GM12872 (cell line): ENCODE measurements around the gene PSORS1C1.

ENCODE experiments used
- TF ChIP-seq, protein P1 (sequence below): IDR thresholded peaks from 3 replicates; pipeline ENCODE4 v1.5.1; 2011; ENCODE audit warnings: low read depth, mild to moderate bottlenecking, low read length, moderate library complexity; ENCODE audit not compliant: insufficient read depth

PSORS1C1 gene

DNA sequence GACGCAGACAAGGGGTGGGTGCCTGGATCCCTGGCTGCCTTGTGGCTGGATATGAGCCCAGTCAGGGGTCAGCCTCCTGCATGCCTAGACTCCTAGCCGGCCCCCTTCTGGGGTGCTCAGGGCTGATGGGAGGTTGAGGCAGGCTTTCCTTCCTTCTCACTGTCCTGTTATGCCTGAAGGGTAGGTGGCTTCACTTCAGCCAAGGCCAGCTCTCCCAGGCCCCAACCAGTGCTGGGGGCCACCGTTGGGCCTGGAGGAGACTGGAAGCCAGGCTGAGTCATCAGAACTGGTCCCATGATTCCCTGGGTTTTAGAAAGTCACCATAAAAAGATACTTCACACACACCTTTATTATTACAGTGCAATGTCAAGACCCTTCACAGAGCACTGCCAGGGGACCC is 58.8 kb downstream of the PSORS1C1 start:
- TF ChIP-seq, protein P1, sequence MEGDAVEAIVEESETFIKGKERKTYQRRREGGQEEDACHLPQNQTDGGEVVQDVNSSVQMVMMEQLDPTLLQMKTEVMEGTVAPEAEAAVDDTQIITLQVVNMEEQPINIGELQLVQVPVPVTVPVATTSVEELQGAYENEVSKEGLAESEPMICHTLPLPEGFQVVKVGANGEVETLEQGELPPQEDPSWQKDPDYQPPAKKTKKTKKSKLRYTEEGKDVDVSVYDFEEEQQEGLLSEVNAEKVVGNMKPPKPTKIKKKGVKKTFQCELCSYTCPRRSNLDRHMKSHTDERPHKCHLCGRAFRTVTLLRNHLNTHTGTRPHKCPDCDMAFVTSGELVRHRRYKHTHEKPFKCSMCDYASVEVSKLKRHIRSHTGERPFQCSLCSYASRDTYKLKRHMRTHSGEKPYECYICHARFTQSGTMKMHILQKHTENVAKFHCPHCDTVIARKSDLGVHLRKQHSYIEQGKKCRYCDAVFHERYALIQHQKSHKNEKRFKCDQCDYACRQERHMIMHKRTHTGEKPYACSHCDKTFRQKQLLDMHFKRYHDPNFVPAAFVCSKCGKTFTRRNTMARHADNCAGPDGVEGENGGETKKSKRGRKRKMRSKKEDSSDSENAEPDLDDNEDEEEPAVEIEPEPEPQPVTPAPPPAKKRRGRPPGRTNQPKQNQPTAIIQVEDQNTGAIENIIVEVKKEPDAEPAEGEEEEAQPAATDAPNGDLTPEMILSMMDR, result no peak

DNA sequence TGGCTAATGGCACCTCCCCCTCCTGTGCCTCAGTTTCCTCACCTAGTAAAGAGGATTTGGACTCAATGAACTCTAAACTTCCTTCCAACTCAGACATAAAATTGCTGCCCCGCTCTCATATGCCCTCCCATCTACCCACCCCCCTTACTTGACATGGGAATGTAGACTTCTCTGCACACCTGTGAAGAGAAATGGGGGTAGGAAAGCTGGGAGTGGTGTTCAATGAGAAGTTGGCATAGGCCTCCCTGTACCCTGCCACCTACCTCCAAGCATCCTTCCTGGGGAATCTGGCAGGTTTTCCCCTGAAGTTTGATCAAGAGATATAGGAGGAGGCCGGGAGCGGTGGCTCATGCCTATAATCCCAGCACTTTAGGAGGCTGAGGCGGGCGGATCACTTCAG is 59.8 kb downstream of the PSORS1C1 start:
- TF ChIP-seq, protein P1, result no peak

DNA sequence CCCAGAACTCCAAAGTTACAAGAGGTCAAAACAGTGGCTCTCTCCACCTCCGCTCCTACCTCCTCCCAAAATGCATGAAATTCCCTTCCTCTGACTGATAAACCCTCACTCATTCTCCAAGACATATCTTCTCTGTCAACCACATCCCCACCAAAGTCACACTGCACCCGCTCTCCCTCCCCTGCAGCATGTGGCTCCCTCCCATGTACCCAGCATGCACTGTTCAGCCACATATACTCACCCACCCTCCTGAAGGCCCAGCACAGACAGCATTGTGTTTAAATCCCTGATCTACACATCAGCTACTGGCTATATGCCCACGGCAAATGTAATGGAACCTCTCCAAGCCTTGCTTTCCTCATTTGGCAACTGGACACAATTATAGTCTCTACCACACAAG is 61.4 kb downstream of the PSORS1C1 start:
- TF ChIP-seq, protein P1, result no peak

DNA sequence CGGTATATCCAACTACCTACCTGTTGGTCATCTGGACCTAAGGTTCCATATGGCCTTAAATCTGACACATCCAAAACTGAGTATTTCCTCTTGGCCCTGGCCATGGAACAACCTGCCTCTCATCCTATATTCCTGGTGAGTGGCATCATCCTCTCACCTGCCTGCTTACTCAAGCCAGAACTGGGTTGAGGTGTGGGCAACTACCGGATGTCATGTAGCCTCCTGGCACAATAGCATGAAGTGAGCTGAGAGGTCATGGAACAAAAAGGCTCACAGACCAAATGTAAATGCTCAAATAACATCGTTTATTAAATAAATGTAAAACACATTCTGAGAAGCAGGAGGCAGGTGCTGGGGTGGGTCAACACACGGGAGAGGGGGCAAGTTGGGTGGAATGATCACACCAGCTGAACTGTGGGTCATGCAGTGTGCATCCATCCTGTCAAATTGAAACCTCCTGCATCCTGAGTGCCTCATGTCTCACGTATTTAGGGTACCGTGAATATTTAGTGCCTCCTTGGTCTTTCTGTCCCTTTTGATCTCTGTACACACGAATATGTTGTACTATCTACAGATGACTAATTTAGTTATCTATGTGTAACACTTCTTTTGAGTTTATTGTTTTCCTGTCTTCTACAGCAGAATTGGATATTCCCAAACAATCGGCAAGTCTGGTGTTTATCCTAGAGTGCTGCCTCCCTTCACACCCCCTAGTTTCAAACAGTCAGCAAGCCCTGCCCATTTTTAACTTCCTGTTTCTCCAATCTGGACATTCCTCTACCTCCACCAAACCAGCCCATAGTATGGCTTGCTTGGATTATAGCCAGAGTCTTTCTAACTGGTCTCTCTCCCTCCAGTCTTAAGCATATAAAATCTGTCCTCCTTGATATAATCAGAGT is 63.8 kb downstream of the PSORS1C1 start:
- TF ChIP-seq, protein P1, result no peak

DNA sequence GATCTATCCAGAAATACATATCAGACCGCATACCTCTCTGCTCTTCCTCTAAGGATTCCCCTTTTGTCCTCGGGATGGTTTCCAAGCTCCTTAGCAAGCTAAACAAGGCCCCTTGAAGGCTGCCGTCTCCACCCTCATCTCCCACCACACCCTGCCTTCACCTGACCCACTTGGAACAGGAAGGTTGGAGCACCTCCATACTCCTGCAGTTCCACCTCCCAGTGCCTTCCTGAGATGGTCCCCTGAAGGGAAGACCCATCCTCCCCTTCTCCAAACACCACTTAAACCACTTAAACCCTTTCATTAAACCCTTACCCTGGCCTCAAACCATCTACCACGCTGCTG is 64.4 kb downstream of the PSORS1C1 start:
- TF ChIP-seq, protein P1, result no peak

DNA sequence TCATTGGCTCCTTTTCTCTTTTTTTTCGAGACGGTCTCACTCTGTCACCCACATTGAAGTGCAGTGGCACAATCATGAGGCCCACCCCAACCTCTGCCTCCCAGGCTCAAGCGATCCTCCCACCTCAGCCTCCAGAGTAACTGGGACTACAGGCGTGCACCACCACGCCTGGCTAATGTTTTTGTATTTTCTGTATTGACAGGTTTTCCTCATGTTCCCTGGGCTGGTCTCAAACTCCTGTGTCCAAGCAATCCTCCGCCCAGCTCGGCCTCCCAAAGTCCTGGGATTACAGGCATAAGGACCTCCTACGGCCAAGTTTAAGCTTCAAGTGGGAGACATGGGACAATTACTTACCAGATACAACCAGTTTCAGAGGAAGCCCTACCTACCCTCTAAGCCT is 65.3 kb downstream of the PSORS1C1 start:
- TF ChIP-seq, protein P1, result no peak

DNA sequence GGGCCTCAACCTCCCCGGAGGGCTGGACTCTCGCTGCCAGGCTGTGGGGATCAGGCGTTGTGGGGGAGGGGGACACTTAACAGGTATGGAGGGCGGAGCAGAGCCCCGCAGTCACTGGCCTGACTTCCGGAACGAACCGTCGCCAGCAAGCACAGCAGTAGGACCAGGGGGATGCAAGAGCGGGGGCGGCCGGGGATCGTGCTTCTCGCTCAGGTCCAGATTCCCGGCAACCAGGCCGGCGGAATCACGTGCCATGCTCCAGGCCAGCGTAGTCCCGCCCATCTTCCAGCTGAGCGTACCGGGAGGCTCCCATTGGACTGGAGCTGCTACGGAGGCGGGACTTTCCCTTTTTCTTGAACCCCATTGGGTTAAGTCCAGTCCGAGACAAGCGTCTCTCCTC is 65.9 kb downstream of the PSORS1C1 start:
- TF ChIP-seq, protein P1, result no peak
